Neural crest cell (in vitro differentiated cells): ENCODE results near the gene TMEM156. TPM values are rescaled to one million over a fixed set of nuclear protein-coding genes. Genes with fewer than 3 reads are reported as not detected.

ENCODE experiments used
- DNase-seq: peaks from one replicate; pipeline ENCODE4 v3.0.0; 2021; ENCODE audit warnings: low read depth, mixed read lengths, low spot score
- H3K27ac Mint-ChIP-seq: one replicate; pipeline ENCODE4 v1.8.0; 2021; ENCODE audit warnings: mild to moderate bottlenecking, mixed read lengths; ENCODE audit not compliant: unreplicated experiment
- H3K27me3 Mint-ChIP-seq: 2 replicates; pipeline ENCODE4 v1.8.0; 2021; ENCODE audit warnings: low read depth, mild to moderate bottlenecking, mixed read lengths
- H3K36me3 Mint-ChIP-seq: 2 replicates; pipeline ENCODE4 v1.8.0; 2021; ENCODE audit warnings: low read depth, mild to moderate bottlenecking, mixed read lengths
- H3K4me1 Mint-ChIP-seq: 2 replicates; pipeline ENCODE4 v1.8.0; 2021; ENCODE audit warnings: mixed read lengths
- H3K4me3 Mint-ChIP-seq: one replicate; pipeline ENCODE4 v1.8.0; 2021; ENCODE audit warnings: mild to moderate bottlenecking, mixed read lengths
- H3K9me3 Mint-ChIP-seq: 2 replicates; pipeline ENCODE4 v1.8.0; 2021; ENCODE audit warnings: mixed read lengths
- CTCF ChIP-seq: fragments of 200-600 bp; sonication (generic); conservative IDR thresholded peaks from 2 replicates; pipeline ENCODE4 v1.5.0; 2021; ENCODE audit warnings: antibody characterized with exemption, mild to moderate bottlenecking
- total RNA-seq: library from RNA; stranded (reverse); gene quantifications from 2 replicates; pipeline ENCODE4 v1.2.1, GENCODE V29; 2021

The TMEM156 gene
- total RNA-seq, 1 donor from 2014 or later: not detected

- H3K27me3 Mint-ChIP-seq: no peaks in the 10 kb centered on the region
- H3K36me3 Mint-ChIP-seq: no peaks in the 10 kb centered on the region
- H3K4me3 Mint-ChIP-seq: no peak overlapping the region
- no peak for TF ChIP-seq CTCF
- no peak for DNase-seq
- H3K9me3 Mint-ChIP-seq: no peaks in the 10 kb centered on the region
- H3K4me1 Mint-ChIP-seq: peaks cover 24% of the 10 kb centered on the region
- peak overlapping the region; percentile 9 for H3K27ac Mint-ChIP-seq
Measured at GRCh38 chr4:38983787-38984598, 48.2 kb downstream of the TMEM156 start.

GRCh38 chr4:38983291-38983690, 48.9 kb downstream of the TMEM156 start:
- Mint-ChIP-seq H3K36me3 (no peaks in the 10 kb centered on the region), H3K9me3 (no peaks in the 10 kb centered on the region), H3K27me3 (no peaks in the 10 kb centered on the region), H3K27ac (peak overlapping the region; percentile 27), H3K4me1 (peaks cover 24% of the 10 kb centered on the region), H3K4me3 (no peak overlapping the region)
- TF ChIP-seq CTCF: no peak
- DNase-seq: no peak

- Mint-ChIP-seq H3K4me1 (peaks cover 24% of the 10 kb centered on the region), H3K27me3 (no peaks in the 10 kb centered on the region), H3K36me3 (no peaks in the 10 kb centered on the region), H3K9me3 (no peaks in the 10 kb centered on the region), H3K4me3 (no peak overlapping the region), H3K27ac (no peak overlapping the region)
- no peak for TF ChIP-seq CTCF
- no peak for DNase-seq
Measured at GRCh38 chr4:38982361-38983095, 49.7 kb downstream of the TMEM156 start.

- no peak for DNase-seq
- H3K9me3 Mint-ChIP-seq: no peaks in the 10 kb centered on the region
- no peak for TF ChIP-seq CTCF
- H3K27me3 Mint-ChIP-seq: no peaks in the 10 kb centered on the region
- H3K36me3 Mint-ChIP-seq: no peaks in the 10 kb centered on the region
- no peak overlapping the region for H3K27ac Mint-ChIP-seq
- no peak overlapping the region for H3K4me3 Mint-ChIP-seq
- peaks cover 21% of the 10 kb centered on the region for H3K4me1 Mint-ChIP-seq
Measured at GRCh38 chr4:38980903-38981676, 51.1 kb downstream of the TMEM156 start.

- Mint-ChIP-seq H3K27ac (no peak overlapping the region), H3K4me3 (no peak overlapping the region), H3K36me3 (no peaks in the 10 kb centered on the region), H3K9me3 (no peaks in the 10 kb centered on the region), H3K4me1 (peaks cover 10% of the 10 kb centered on the region), H3K27me3 (no peaks in the 10 kb centered on the region)
- no peak for DNase-seq
- no peak for TF ChIP-seq CTCF
Measured at GRCh38 chr4:38979511-38980230, 52.5 kb downstream of the TMEM156 start.
